Measurements from ENCODE around the gene ASTN1.

ASTN1 gene

GRCh38 chr1:177024623-177025022 lies 139.9 kb downstream of the ASTN1 start:
- no peak for DNase-seq

- DNase-seq = no peak
Measured at GRCh38 chr1:177023726-177024125, 140.8 kb downstream of the ASTN1 start.

- no peak for DNase-seq
Measured at GRCh38 chr1:177023249-177023648, 141.3 kb downstream of the ASTN1 start.

- no peak for DNase-seq
Measured at GRCh38 chr1:177021687-177022086, 142.8 kb downstream of the ASTN1 start.

GRCh38 chr1:177020851-177021589 lies 143.5 kb downstream of the ASTN1 start:
- no peak for DNase-seq

- no peak for DNase-seq
Measured at GRCh38 chr1:177017287-177017852, 147.1 kb downstream of the ASTN1 start.

- DNase-seq = no peak
Measured at GRCh38 chr1:177014325-177014724, 150.2 kb downstream of the ASTN1 start.

- no peak for DNase-seq
Measured at GRCh38 chr1:177012342-177012925, 152.1 kb downstream of the ASTN1 start.

GRCh38 chr1:177011508-177011907 lies 153.0 kb downstream of the ASTN1 start:
- DNase-seq = no peak

- no peak for DNase-seq
Measured at GRCh38 chr1:177010211-177010825, 154.2 kb downstream of the ASTN1 start.

- no peak for DNase-seq
Measured at GRCh38 chr1:177008653-177009052, 155.9 kb downstream of the ASTN1 start.

- DNase-seq = no peak
Measured at GRCh38 chr1:177007437-177008161, 156.9 kb downstream of the ASTN1 start.

GRCh38 chr1:177002891-177003290 lies 161.6 kb downstream of the ASTN1 start:
- DNase-seq = no peak

GRCh38 chr1:177001556-177001955 lies 163.0 kb downstream of the ASTN1 start:
- no peak for DNase-seq

- no peak for DNase-seq
Measured at GRCh38 chr1:176998183-176998795, 166.2 kb downstream of the ASTN1 start.

- no peak for DNase-seq
Measured at GRCh38 chr1:176996456-176997090, 167.9 kb downstream of the ASTN1 start.

GRCh38 chr1:176994931-176995596 lies 169.4 kb downstream of the ASTN1 start:
- no peak for DNase-seq

GRCh38 chr1:176993587-176993986 lies 170.9 kb downstream of the ASTN1 start:
- no peak for DNase-seq

GRCh38 chr1:176989754-176990153 lies 174.8 kb downstream of the ASTN1 start:
- no peak for DNase-seq

- no peak for DNase-seq
Measured at GRCh38 chr1:176989023-176989422, 175.5 kb downstream of the ASTN1 start.

- DNase-seq = no peak
Measured at GRCh38 chr1:176987016-176987415, 177.5 kb downstream of the ASTN1 start.

- DNase-seq = no peak
Measured at GRCh38 chr1:176983731-176984130, 180.8 kb downstream of the ASTN1 start.
